ENCODE results near the gene CORT.
"Not testable (repeated sequence)": the region's sequence is repeated elsewhere in the genome, so short reads cannot be mapped to it uniquely, and the experiment has no call there.

The CORT gene

GRCh38 chr1:10421637-10422036 is 28.2 kb upstream of the CORT start:
- TF ChIP-seq CTCF (IDR thresholded peaks at IDR 0.05; ENCODE audit: borderline replicate concordance, insufficient read depth, low read depth, low read length) = no peak
- H3K4me3 ChIP-seq (ENCODE audit: low read depth, low read length) = no peak overlapping the region

- no peak for TF ChIP-seq CTCF (IDR thresholded peaks at IDR 0.05; ENCODE audit: borderline replicate concordance, insufficient read depth, low read depth, low read length)
Observed at GRCh38 chr1:10424034-10424433, 25.8 kb upstream of the CORT start.

GRCh38 chr1:10424651-10425050 is 25.2 kb upstream of the CORT start:
- no peak overlapping the region for H3K4me3 ChIP-seq (ENCODE audit: low read depth, low read length)
- no peak for TF ChIP-seq CTCF (IDR thresholded peaks at IDR 0.05; ENCODE audit: borderline replicate concordance, insufficient read depth, low read depth, low read length)

More at GRCh38 chr1:10424034-10424433, 25.8 kb upstream of the CORT start:
- H3K4me3 ChIP-seq (ENCODE audit: low read depth, low read length) = no peak overlapping the region

- H3K4me3 ChIP-seq (ENCODE audit: low read depth, low read length) = not testable (repeated sequence)
Observed at GRCh38 chr1:10425826-10426534, 23.9 kb upstream of the CORT start.

GRCh38 chr1:10426535-10426848 is 23.3 kb upstream of the CORT start:
- H3K4me3 ChIP-seq (ENCODE audit: low read depth, low read length) = not testable (repeated sequence)

GRCh38 chr1:10428984-10429383 is 20.8 kb upstream of the CORT start:
- no peak overlapping the region for H3K4me3 ChIP-seq (ENCODE audit: low read depth, low read length)
- TF ChIP-seq CTCF (IDR thresholded peaks at IDR 0.05; ENCODE audit: borderline replicate concordance, insufficient read depth, low read depth, low read length) = no peak

GRCh38 chr1:10429868-10430215 is 20.0 kb upstream of the CORT start:
- no peak for TF ChIP-seq CTCF (IDR thresholded peaks at IDR 0.05; ENCODE audit: borderline replicate concordance, insufficient read depth, low read depth, low read length)
- H3K4me3 ChIP-seq (ENCODE audit: low read depth, low read length) = peak overlapping the region; percentile 90

GRCh38 chr1:10430216-10431069 is 19.4 kb upstream of the CORT start, which contains the start of gene CENPS:
CENPS (plus strand) TSS chr1:10430433; CDS start chr1:10430518, 85 bp downstream.
- peak within 1 kb of the TSS; percentile 90 for H3K4me3 ChIP-seq (ENCODE audit: low read depth, low read length)
- peak; percentile 99 for TF ChIP-seq CTCF (IDR thresholded peaks at IDR 0.05; ENCODE audit: borderline replicate concordance, insufficient read depth, low read depth, low read length)
